HG03521 (cell line): ENCODE measurements around the gene REXO4.
A peak's percentile ranks its signal among the peaks of the same experiment; 100 is the strongest.

Experiments used
- ATAC-seq: cut with Tn5 transposase; IDR thresholded peaks from one replicate; pipeline ENCODE4 v1.9.1; 2021; ENCODE audit warnings: mild to moderate bottlenecking, moderate library complexity; ENCODE audit not compliant: unreplicated experiment

REXO4 gene, protein sequence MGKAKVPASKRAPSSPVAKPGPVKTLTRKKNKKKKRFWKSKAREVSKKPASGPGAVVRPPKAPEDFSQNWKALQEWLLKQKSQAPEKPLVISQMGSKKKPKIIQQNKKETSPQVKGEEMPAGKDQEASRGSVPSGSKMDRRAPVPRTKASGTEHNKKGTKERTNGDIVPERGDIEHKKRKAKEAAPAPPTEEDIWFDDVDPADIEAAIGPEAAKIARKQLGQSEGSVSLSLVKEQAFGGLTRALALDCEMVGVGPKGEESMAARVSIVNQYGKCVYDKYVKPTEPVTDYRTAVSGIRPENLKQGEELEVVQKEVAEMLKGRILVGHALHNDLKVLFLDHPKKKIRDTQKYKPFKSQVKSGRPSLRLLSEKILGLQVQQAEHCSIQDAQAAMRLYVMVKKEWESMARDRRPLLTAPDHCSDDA

GRCh38 chr9:133417541-133418461 is at the start of gene REXO4:
TSS of gene REXO4 (minus strand) at chr9:133418010. CDS start at chr9:133417844, 166 bp downstream.
- no peak for ATAC-seq

DNA sequence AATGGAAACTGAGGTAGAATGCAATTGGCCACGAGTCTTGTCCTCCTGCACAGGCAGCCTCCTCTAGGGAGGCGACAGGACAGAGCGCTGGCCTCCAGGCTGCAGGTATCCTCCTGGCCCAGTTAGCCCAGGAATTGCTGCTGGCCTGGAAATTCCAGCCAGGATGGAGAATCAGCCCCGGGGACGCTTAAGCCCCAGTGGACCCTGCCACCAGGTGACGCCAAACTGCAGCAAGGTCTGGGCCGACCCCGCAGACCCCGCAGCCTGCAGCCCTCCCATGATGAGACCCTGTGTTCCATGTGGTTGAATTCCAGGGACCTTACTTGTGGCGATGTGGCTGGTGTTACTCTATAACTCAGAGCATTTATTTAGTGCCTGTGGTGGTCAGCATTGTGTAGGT is 49.3 kb upstream of the REXO4 start:
- no peak for ATAC-seq

- no peak for ATAC-seq
These were observed 48.2 kb upstream of the REXO4 start for GRCh38 chr9:133465984-133466383.

DNA sequence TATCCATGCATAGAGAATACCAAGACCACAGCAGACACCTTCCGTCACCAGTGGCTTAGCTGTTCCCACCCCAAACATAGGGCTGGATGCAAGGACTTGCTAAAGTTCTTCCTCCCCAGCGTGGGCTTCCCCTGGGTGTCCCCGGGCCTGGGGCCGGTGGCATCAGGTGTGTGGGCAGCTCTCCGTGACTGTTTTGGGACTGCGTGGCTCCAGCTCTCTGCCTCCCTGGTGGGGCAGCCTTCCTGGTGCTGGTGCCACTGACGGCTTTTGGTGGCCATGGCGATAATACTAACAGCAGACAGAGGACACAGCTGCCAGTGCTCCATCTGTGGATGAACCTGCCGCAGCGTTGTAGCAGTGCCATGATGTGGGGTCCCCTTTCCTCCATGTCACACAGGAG is 46.8 kb upstream of the REXO4 start:
- ATAC-seq, result no peak

GRCh38 chr9:133463864-133464615 is 46.2 kb upstream of the REXO4 start:
- no peak for ATAC-seq

DNA sequence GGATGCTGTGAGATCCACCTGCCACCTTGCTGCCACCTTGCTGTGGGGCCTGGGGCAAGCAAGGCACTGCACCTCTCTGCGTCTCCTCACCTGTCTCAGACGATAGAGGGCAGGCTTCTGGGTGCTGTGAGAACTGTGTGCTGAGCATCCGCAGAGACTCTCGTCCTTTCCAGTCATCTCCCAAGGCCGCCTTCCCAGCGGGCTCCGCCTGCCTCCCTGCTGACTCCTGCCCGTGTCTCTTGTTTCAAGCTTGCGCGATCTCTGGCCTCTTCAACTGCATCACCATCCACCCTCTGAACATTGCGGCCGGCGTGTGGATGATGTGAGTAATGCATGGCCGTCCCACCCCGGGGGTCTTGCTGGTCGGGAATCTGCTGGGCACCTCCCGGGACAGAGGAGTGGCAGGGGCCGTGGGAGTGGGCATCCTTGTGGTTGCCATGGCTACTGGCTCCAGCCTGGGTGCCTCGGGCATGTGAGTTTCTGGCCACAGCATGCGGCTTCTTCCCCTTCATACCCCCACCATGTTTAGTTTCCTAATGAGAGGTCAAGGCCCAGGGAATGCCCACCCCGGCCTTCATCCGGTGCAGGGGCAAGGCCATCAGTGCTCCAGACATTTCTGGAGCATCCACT is 45.5 kb upstream of the REXO4 start:
- no peak for ATAC-seq

- no peak for ATAC-seq
These were observed 44.2 kb upstream of the REXO4 start for GRCh38 chr9:133461975-133462374.

DNA sequence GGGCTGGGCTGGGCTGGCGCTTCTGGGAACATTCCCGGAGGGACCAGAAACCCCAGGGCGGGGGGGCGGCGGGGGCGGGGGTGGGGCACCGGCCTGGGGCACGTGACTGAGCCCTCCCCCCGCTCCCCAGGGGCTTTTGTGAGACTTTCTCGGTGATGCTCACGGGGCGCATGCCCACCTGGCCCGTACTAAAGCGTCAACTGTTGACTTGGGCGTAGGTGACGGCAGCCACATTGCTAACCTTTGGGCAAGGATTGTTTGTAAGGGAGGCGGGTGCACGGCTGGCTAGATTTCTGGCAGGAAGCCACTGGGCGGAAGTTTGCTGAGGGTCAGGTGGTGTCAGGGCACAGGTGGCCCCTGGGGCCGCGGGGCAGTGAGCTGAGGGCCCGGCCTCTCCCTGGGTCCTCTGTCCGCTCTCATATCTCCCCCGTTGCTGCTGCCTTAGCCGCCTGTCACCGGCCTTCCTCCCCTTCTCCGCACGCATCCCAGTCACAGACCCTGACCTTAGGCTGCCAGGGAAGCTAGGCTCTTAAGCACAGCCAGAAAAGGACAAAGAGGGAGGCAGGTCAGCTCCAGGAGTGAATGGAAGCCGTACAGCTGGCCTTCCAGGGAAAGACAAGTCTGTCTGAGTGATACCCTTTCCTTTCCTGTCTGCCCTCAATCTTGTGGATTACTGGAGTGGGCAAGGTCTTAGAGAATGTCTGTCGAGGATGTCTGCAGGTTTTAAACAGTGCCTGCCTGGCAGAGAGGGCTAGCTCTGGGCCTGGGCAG is 42.8 kb upstream of the REXO4 start:
- ATAC-seq, result no peak

GRCh38 chr9:133459476-133460404 is 41.9 kb upstream of the REXO4 start, which contains the start of gene CACFD1:
TSS of gene CACFD1 (plus strand) at chr9:133459978. CDS start at chr9:133460067, 89 bp downstream.
- ATAC-seq, result peak; percentile 61

DNA sequence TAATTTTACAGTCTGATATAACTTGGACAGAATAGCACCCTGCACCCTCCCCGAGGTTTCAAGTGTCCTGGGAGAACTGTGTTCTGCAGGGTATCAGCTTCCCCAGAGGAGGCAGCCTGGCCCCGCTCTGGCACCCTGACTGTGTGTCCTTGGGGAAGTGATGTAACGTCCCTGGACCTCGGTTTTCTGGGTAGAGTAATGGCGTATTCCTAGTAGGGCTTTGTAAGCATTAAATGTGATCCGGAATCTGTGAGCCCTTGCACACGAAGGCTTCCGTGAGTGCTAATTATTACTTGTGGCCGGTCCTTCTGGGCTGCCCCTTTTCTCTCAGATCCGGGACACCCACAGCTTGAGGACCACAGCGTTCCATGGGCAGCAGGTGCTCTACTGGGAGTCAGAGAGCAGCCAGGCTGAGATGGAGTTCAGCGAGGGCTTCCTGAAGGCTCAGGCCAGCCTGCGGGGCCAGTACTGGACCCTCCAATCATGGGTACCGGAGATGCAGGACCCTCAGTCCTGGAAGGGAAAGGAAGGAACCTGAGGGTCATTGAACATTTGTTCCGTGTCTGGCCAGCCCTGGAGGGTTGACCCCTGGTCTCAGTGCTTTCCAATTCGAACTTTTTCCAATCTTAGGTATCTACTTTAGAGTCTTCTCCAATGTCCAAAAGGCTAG is 41.0 kb upstream of the REXO4 start:
- no peak for ATAC-seq

- no peak for ATAC-seq
These were observed 39.9 kb upstream of the REXO4 start for GRCh38 chr9:133457748-133458147.

- no peak for ATAC-seq
These were observed 39.4 kb upstream of the REXO4 start for GRCh38 chr9:133457233-133457632.

DNA sequence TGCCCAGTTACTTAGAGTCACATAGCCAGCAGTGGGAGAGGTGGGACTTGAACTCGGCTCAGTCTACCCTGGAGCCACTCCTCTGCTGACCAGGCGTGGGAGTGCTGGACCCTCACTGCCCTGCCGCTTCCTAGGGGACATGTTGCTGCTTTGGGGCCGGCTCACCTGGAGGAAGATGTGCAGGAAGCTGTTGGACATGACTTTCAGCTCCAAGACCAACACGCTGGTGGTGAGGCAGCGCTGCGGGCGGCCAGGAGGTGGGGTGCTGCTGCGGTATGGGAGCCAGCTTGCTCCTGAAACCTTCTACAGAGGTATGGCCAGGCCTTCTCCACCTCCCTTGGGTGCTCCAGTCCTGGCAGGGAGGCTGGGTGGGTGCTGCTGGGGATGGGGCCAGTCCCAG is 38.6 kb upstream of the REXO4 start:
- ATAC-seq, result no peak

DNA sequence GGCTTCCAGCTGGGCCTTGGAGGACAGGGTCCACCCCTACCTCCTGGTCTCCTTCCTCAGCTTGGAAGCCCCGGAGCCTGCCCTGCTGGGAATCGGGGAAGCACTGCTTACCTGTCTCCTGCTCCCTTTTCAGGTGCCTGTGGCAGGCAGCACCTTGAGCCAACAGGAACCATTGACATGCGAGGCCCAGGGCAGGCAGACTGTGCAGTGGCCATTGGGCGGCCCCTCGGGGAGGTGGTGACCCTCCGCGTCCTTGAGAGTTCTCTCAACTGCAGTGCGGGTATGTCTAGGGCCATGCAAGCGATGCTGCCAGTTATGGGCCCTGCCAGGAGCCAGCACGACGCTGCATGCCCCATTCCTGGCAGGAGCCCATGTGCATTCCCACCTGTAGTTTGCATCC is 38.1 kb upstream of the REXO4 start:
- no peak for ATAC-seq

GRCh38 chr9:133454943-133455673 is 37.3 kb upstream of the REXO4 start:
- ATAC-seq, result no peak

- ATAC-seq, result no peak
These were observed 36.5 kb upstream of the REXO4 start for GRCh38 chr9:133454325-133454724.

GRCh38 chr9:133453651-133454050 is 35.8 kb upstream of the REXO4 start:
- ATAC-seq, result no peak
